Cardiac fibroblast (primary cell): ENCODE measurements around the gene FASLG.
"Not testable (repeated sequence)": the region's sequence is repeated elsewhere in the genome, so short reads cannot be mapped to it uniquely, and the experiment has no call there.

Source experiments
- DNase-seq, 2 donors: peaks; one replicate each; pipeline versions ENCODE4 v3.0.0 to v3.0.0-alpha.2; 2010; ENCODE audit warnings: low read depth in 2 of 2
- H3K4me3 ChIP-seq, 2 donors: replicated peaks in 1 of 2; 1 replicate in 1 of 2; 2 replicates in 1 of 2; pipeline ENCODE4 v1.5.1; 2011; ENCODE audit warnings: low read depth in 2 of 2, low read length in 2 of 2, mild to moderate bottlenecking in 2 of 2, moderate library complexity in 1 of 2
- CTCF ChIP-seq: IDR thresholded peaks from one replicate; pipeline ENCODE4 v1.5.1; 2011; ENCODE audit warnings: low read depth, mild to moderate bottlenecking, low read length, inconsistent platforms

The FASLG gene

GRCh38 chr1:172686143-172686542 lies 27.2 kb downstream of the FASLG start:
- no peak for TF ChIP-seq CTCF
- no peak overlapping the region for H3K4me3 ChIP-seq
- no peak for DNase-seq

- not testable (repeated sequence) for DNase-seq
These were observed 29.7 kb downstream of the FASLG start for GRCh38 chr1:172688428-172689085.

GRCh38 chr1:172690925-172691324 lies 32.0 kb downstream of the FASLG start:
- peak in 1 of 2 donors; percentile 24 for DNase-seq
- H3K4me3 ChIP-seq = not testable (repeated sequence)

More at GRCh38 chr1:172688428-172689085, 29.7 kb downstream of the FASLG start:
- H3K4me3 ChIP-seq = not testable (repeated sequence)

GRCh38 chr1:172697534-172698002 lies 38.7 kb downstream of the FASLG start:
- DNase-seq = no peak
- no peak for TF ChIP-seq CTCF
- H3K4me3 ChIP-seq = no peak overlapping the region

GRCh38 chr1:172698224-172698623 lies 39.3 kb downstream of the FASLG start:
- peak in 1 of 2 donors; percentile 9 for DNase-seq
- H3K4me3 ChIP-seq = no peak overlapping the region
- no peak for TF ChIP-seq CTCF

- DNase-seq = peak; percentile 56 to 73
- TF ChIP-seq CTCF = no peak
- no peak overlapping the region for H3K4me3 ChIP-seq
These were observed 40.2 kb downstream of the FASLG start for GRCh38 chr1:172699111-172699510.

- no peak for TF ChIP-seq CTCF
- no peak for DNase-seq
- no peak overlapping the region for H3K4me3 ChIP-seq
These were observed 40.9 kb downstream of the FASLG start for GRCh38 chr1:172699695-172700227.

GRCh38 chr1:172700556-172700955 lies 41.7 kb downstream of the FASLG start:
- no peak for TF ChIP-seq CTCF
- H3K4me3 ChIP-seq = no peak overlapping the region
- DNase-seq = no peak
